HG02943 (cell line): Measurements from ENCODE around the gene DOCK2.

Experiments
- ATAC-seq: cut with Tn5 transposase; IDR thresholded peaks from one replicate; pipeline ENCODE4 v1.9.1; 2021; ENCODE audit warnings: mild to moderate bottlenecking, low read depth, moderate library complexity; ENCODE audit not compliant: unreplicated experiment

The DOCK2 gene

DNA sequence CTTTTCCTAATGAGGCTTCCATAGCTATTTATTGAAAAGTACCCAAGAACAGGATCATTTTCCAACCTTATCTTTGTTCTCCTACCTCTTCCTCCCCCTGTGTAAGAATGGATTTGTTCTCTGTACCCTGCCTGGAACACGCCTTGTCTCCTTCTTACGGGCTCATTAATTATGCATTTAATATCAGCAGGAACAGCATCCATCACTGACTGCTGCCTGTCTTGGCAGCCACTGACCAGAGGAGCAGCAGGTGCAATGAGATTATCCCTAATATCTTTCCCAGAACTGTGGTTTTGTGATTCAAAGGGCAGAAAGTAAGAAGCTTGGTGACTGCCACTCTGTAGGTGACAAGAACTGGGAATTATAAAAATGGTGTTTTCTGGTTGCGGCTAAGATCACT is 362.5 kb downstream of the DOCK2 start:
- no peak for ATAC-seq

- ATAC-seq = no peak
Measured at GRCh38 chr5:170000155-170000554, 363.1 kb downstream of the DOCK2 start.

DNA sequence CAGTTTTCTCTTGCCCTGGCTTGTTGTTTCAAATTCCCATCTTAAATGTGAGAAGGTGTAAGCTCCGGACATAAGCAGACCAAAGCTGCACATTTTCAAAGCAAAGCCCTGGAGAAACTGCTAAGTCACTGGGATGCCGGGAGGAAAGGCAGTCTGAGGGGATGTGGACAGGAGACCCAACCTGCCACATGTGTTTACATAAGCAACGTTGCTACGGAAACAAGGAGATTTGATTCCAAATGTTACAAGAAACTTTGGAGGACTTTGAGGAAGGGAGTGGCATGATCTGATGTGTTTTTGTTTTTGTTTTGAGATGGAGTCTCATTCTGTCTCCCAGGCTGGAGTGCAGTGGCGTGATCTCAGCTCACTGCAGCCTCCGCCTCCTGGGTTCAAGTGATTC is 368.9 kb downstream of the DOCK2 start:
- ATAC-seq = no peak

GRCh38 chr5:170008376-170008775 is 371.3 kb downstream of the DOCK2 start:
- no peak for ATAC-seq

GRCh38 chr5:170010595-170010994 is 373.5 kb downstream of the DOCK2 start:
- no peak for ATAC-seq

GRCh38 chr5:170011751-170012150 is 374.7 kb downstream of the DOCK2 start:
- no peak for ATAC-seq

GRCh38 chr5:170012622-170013021 is 375.5 kb downstream of the DOCK2 start:
- no peak for ATAC-seq

GRCh38 chr5:170020423-170020822 is 383.3 kb downstream of the DOCK2 start:
- ATAC-seq = no peak

- ATAC-seq = no peak
Measured at GRCh38 chr5:170021506-170021905, 384.4 kb downstream of the DOCK2 start.

DNA sequence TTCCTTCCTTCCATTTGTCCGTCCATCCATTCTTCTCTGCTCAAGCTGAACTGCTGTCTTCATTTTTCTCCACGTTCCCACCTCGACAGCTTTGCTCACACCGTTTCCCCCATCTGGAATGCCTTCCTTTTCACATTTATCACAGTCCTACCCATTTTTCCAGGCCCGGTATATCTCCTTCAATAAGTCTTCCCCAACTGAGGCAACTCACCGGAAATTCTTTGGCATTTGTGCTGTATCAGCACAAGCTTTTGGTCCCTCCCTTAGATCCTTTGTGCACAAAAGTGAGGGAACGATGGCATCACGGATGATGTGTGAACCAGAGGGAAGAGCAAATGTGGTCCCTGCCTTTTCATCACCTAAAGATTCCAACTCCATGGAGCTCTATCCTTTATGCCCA is 388.8 kb downstream of the DOCK2 start:
- no peak for ATAC-seq

DNA sequence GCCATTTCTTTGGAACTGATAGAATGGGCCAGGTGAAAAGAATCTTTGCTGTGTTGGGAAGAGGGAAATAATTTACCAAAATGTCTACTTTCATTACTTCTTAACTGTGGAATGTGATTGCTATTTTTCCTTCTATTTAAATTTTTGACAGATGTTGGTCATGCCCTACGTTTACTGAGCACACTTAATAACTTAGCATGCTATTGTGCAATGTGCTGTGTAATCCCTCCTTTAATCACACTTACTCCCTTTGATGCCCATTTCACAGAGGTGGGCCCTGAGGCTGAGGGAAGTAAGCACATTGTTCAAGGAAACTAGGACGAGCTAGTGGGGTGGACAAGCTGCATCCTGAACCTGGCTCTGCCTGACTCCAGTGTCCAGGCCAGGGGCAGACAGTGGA is 391.0 kb downstream of the DOCK2 start:
- ATAC-seq = no peak

DNA sequence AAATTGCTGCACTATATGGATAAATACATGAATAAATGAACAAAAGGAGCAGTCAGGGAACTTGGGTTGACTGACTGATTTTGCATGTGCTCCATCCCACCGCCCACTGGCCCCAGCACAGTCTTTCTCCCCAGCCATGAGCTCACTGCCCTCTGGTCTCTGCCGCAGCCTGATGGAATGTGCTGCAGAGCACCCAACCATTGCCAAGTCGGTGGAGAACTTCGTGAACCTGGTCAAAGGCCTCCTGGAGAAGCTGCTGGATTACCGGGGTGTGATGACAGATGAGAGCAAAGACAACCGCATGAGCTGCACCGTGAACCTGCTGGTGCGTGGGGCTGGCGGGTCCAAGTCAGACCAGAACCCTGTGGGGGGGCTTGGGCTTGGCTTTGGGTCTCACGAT is 397.2 kb downstream of the DOCK2 start:
- no peak for ATAC-seq

DNA sequence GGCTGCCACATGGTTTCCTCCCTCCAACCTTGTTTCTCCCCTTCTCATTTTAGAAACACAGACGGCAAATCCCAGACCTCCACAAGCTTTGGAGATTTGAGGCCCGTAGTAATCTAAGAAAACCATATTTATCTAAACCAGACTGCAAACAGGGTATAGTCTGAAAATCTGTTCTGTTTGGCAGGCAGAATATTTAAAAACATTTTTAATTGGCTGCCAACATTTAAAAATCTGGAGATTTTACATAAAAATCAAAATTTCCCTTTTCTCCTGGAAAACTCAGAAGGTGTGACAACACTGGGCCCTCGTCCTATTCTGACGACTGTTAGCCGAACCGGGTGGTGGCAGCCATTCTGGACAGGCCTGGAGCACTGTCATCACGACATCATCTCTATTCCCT is 401.2 kb downstream of the DOCK2 start:
- no peak for ATAC-seq

DNA sequence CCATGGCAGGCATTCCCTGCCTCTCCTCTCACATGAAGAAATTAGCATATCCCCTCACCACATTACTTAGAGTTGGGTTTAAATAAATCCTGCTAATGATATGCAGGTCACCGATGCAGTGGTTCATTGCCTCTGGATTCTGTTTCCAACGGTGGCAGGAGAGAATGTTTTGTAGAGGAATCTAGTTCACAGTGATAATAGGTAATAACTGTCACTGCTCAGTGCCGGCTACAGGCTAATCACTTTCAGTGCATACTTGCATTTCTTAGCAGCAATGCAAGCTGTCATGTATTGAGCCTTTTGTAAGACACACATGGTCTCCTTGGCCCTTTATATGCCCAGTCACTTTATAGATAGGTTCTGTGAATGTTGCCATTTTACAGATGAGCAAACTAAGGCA is 402.8 kb downstream of the DOCK2 start:
- no peak for ATAC-seq

DNA sequence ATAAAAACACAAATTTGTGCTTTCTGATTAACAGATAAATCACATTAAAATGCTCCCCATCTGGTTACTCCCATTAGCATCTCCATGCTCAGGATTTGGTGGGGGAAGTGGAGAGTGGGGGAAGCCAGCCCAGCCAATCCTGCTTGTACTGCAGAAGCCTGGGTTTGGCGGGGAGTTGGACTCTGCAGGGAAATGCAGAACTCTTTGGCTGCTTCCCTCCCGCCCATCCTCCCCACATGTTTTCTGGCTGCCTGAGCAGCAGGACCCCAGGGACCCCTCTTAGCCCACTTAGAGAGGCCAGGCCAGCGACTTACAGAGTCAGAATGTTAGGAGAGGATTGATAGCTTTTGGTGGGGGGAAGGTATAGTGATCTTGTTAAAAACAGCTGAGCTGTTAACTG is 409.2 kb downstream of the DOCK2 start:
- ATAC-seq = no peak

DNA sequence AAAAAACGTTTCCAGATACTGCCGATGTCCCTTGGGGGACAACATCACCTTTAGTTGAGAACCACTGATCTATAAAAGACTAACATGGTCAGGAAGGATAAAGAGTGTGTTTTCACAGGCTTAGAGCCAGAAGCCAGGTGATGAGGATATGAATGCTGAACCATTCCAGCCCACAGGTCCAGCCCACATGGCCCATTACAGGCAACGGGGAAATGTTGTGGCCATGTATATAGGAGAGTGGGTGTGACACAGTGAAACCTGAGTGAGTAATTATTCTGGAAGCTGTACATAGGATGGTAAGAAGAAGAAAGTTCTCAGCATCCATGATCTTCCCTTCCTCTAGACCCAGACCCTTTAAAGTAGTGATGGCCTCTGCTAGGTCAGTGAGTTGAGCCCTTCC is 412.6 kb downstream of the DOCK2 start:
- no peak for ATAC-seq

DNA sequence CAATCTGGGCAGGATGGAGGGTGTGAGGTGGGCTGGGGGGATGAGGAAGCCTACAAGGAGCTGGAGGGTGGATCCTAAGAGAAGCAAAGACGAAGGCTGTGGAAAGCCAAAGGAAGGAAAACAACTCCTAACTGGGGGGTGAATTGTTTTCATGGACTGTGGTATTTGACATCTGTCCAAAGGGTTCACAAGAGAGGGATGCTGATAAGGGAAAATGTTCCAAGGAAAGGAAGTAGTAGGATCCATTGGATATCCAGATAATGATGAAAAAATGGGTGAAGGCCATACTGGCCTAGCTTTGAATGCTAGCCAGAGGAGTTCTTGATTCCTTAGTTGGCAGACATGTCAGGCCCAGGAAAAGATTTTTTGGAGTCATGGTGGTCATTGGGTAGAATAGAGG is 416.8 kb downstream of the DOCK2 start:
- no peak for ATAC-seq

- ATAC-seq = no peak
Measured at GRCh38 chr5:170055606-170056005, 418.5 kb downstream of the DOCK2 start.

GRCh38 chr5:170056561-170057267 is 419.6 kb downstream of the DOCK2 start:
- ATAC-seq = no peak

DNA sequence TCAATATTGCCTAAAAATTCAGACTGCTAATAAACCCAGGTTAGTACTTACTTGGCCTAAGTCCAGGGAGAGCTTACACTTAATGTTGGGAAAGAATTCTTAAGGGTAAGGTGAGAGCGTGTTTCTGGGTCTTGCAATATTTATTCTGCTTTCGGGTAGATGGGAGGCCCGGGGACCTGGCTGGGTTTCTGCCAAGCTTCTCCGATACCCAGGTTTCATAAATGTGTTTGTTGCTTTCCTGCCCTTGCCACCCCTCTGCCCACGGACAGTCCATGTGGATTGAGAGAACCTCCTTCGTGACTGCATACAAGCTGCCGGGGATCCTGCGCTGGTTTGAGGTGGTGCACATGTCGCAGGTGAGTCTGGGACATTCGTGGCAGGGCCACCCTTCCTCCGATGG is 420.2 kb downstream of the DOCK2 start:
- ATAC-seq = no peak

- no peak for ATAC-seq
Measured at GRCh38 chr5:170059221-170059620, 422.1 kb downstream of the DOCK2 start.

- ATAC-seq = no peak
Measured at GRCh38 chr5:170067152-170067551, 430.1 kb downstream of the DOCK2 start.
